ENCODE data around the gene VEZF1. TPM values are rescaled to one million over a fixed set of nuclear protein-coding genes. Genes with fewer than 3 reads are reported as not detected.
A peak's percentile ranks its signal among the peaks of the same experiment; 100 is the strongest.

Gene VEZF1
- total and polyA plus RNA-seq, 2 experiments from 2014 or later = 20.9 to 57.3 TPM

DNA sequence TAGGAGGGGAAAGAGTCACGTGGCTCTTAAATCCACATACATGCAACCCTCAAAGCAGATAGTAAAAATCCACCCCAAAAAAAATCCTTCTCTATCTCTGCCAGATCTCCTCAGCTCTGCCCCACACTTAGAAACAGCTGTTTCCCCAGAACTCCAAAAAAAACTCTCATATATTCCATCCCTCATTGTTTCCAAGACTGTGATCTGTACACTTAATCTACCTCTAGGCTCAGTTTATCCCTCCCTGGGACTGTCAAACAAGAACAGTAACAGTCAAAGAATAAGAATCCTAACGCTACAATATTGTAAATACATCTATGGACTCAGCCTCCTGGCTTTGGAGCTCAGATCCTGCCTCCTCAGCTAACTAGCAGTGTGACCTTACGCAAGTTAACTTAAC lies 44.4 kb downstream of the VEZF1 start:
- peaks cover 53% of the 10 kb centered on the region for H3K4me1 ChIP-seq (ENCODE audit: insufficient read depth)
- TF ChIP-seq EZH2 (IDR thresholded peaks at IDR 0.05; ENCODE audit: borderline replicate concordance) (no peak), EZH2phosphoT487 (IDR thresholded peaks at IDR 0.05; ENCODE audit: low read depth, severe bottlenecking, unreplicated experiment) (no peak)
- TF ChIP-seq, protein P1, sequence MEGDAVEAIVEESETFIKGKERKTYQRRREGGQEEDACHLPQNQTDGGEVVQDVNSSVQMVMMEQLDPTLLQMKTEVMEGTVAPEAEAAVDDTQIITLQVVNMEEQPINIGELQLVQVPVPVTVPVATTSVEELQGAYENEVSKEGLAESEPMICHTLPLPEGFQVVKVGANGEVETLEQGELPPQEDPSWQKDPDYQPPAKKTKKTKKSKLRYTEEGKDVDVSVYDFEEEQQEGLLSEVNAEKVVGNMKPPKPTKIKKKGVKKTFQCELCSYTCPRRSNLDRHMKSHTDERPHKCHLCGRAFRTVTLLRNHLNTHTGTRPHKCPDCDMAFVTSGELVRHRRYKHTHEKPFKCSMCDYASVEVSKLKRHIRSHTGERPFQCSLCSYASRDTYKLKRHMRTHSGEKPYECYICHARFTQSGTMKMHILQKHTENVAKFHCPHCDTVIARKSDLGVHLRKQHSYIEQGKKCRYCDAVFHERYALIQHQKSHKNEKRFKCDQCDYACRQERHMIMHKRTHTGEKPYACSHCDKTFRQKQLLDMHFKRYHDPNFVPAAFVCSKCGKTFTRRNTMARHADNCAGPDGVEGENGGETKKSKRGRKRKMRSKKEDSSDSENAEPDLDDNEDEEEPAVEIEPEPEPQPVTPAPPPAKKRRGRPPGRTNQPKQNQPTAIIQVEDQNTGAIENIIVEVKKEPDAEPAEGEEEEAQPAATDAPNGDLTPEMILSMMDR (IDR thresholded peaks at IDR 0.05; ENCODE audit: poor library complexity) = no peak
- peaks cover 62% of the 10 kb centered on the region for H3K79me2 ChIP-seq
- H2AFZ ChIP-seq = no peak overlapping the region
- no peak overlapping the region for H3K4me3 ChIP-seq
- no peaks in the 10 kb centered on the region for H3K36me3 ChIP-seq (replicated peaks; ENCODE audit: insufficient read depth, low read depth)
- no peak overlapping the region for H3K4me2 ChIP-seq
- no peak for DNase-seq (ENCODE audit: low spot score)
- no peaks in the 10 kb centered on the region for H3K9me3 ChIP-seq (ENCODE audit: low read depth)
- WGBS (ENCODE audit: low lambda C conversion rate, missing lambda C conversion rate) = 65% methylated on average over 3 of the region's 3 CpGs
- no peaks in the 10 kb centered on the region for H3K27me3 ChIP-seq
- no peaks in the 10 kb centered on the region for H4K20me1 ChIP-seq (ENCODE audit: insufficient read depth, poor library complexity, severe bottlenecking)
- H3K9me2 ChIP-seq (replicated peaks; ENCODE audit: insufficient read depth) = no peaks in the 10 kb centered on the region
- H3K27ac ChIP-seq = peak overlapping the region; percentile 63

DNA sequence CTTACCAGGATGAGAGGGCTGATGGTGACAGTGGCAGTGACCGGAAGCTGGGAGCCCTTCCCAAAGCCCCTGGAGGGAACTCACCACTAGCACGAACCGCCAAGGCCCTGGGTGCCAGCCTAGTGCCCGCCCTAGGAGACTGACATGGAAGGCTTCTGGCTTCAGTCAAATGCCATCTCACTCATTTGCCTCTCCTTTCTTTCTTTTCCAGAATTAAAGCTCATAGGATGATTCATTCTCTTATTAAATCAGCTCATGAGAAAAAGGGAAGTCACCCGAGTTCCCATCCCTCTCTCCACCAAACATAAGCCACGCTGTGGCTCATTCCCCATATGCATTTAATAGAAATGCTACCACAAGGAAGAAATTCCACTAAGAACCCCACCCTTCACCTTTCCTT lies 44.9 kb downstream of the VEZF1 start:
- Histone ChIP-seq H3K27me3 (no peaks in the 10 kb centered on the region), H3K4me2 (no peak overlapping the region), H3K4me1 (ENCODE audit: insufficient read depth) (peaks cover 56% of the 10 kb centered on the region), H4K20me1 (ENCODE audit: insufficient read depth, poor library complexity, severe bottlenecking) (no peaks in the 10 kb centered on the region), H3K36me3 (replicated peaks; ENCODE audit: insufficient read depth, low read depth) (no peaks in the 10 kb centered on the region), H2AFZ (no peak overlapping the region), H3K4me3 (no peak overlapping the region), H3K27ac (peak overlapping the region; percentile 63), H3K9me2 (replicated peaks; ENCODE audit: insufficient read depth) (no peaks in the 10 kb centered on the region), H3K9me3 (ENCODE audit: low read depth) (no peaks in the 10 kb centered on the region), H3K79me2 (peaks cover 67% of the 10 kb centered on the region)
- DNase-seq (ENCODE audit: low spot score) = no peak
- TF ChIP-seq EZH2phosphoT487 (IDR thresholded peaks at IDR 0.05; ENCODE audit: low read depth, severe bottlenecking, unreplicated experiment) (no peak), EZH2 (IDR thresholded peaks at IDR 0.05; ENCODE audit: borderline replicate concordance) (no peak)
- TF ChIP-seq, protein P1 (IDR thresholded peaks at IDR 0.05; ENCODE audit: poor library complexity) = no peak
- 81% methylated on average over 6 of the region's 6 CpGs for WGBS (ENCODE audit: low lambda C conversion rate, missing lambda C conversion rate)

DNA sequence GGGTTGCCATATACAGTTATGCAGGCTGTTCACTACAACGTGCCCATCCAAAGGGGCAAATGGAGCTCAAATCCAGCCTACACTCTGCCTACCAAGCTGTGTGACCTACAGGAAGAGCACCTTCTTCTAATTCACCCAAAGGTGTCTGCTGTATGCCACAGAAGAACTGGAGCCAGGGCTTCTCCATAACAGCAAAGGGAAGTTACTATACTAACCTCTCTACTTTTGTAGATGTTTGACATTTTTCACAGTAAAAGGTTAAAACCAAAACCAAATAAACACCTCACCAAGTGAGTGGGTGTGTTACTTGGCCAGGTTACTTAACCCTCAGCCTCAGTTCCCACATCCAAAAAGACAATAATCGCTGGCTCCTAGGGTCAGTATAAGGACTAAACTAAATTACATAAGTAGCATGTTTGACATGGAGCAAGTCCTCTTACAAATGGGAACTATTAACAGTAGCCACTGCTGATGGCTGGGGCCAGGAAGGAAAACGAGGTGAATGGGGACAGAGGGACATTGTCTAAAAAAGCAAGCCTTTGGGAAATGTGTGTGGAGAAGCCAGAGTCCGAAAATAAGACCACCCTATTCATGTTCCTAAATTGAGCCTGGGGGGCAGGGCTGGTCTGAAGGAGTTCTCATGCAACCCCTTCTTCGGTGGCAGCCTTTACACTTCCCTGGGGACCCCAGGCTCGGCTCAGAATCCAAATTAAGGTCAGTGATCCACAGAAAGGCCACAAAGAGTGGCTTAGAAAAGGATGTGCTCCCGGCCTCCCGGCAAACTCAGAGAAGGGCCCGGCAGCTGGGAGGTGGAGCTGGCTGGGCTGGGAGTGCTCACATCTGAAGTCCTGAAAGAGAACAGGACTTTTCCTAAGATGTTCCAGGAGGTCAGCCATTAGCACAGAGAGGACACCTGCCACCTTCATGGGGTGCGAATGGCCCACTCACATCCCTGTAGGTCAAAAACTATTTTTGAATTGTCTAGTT lies 46.4 kb downstream of the VEZF1 start:
- H3K4me1 ChIP-seq (ENCODE audit: insufficient read depth) = peaks cover 48% of the 10 kb centered on the region
- no peaks in the 10 kb centered on the region for H4K20me1 ChIP-seq (ENCODE audit: insufficient read depth, poor library complexity, severe bottlenecking)
- H3K9me3 ChIP-seq (ENCODE audit: low read depth) = no peaks in the 10 kb centered on the region
- H3K36me3 ChIP-seq (replicated peaks; ENCODE audit: insufficient read depth, low read depth) = no peaks in the 10 kb centered on the region
- 78% methylated on average over 10 of the region's 10 CpGs for WGBS (ENCODE audit: low lambda C conversion rate, missing lambda C conversion rate)
- no peak for DNase-seq (ENCODE audit: low spot score)
- no peaks in the 10 kb centered on the region for H3K9me2 ChIP-seq (replicated peaks; ENCODE audit: insufficient read depth)
- no peak for TF ChIP-seq EZH2phosphoT487 (IDR thresholded peaks at IDR 0.05; ENCODE audit: low read depth, severe bottlenecking, unreplicated experiment)
- no peak overlapping the region for H3K27ac ChIP-seq
- H2AFZ ChIP-seq = no peak overlapping the region
- H3K4me2 ChIP-seq = no peak overlapping the region
- no peaks in the 10 kb centered on the region for H3K27me3 ChIP-seq
- peaks cover 74% of the 10 kb centered on the region for H3K79me2 ChIP-seq
- no peak overlapping the region for H3K4me3 ChIP-seq

DNA sequence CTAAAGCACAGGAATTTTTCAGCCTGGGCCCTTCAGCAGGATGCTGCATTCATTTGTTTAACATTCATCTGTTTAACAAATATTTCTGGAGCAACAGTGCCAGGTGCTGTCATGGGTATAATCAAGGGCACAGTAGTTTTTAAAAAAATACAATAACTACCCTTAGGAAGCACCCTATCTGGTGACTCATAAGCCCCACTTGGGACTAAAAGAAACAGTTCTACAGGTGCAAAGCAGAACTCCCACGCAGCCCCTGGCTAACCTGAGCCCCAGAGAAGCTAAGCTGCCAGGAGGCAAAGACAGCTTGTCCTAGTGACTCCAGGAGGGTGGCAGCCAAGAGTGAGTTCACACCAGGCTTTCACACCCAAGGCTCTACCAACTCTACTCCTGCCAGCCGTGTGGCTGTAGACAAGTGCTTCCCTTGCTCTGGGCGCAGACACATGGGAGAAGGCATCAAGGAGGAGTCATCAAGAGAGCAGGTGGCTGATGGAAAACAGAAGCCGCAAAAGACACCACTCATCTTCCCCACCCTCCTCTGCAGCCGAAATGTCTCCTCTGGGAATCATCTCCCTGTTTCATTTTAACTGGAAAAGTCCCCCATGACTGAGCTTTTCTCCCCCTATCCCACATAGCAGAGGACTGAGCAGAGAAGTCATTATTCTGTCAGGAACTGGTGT lies 47.3 kb downstream of the VEZF1 start:
- WGBS (ENCODE audit: low lambda C conversion rate, missing lambda C conversion rate) = 70% methylated on average over 5 of the region's 5 CpGs
- Histone ChIP-seq H3K4me3 (no peak overlapping the region), H3K27me3 (no peaks in the 10 kb centered on the region), H4K20me1 (ENCODE audit: insufficient read depth, poor library complexity, severe bottlenecking) (no peaks in the 10 kb centered on the region), H3K9me2 (replicated peaks; ENCODE audit: insufficient read depth) (no peaks in the 10 kb centered on the region), H2AFZ (no peak overlapping the region), H3K9me3 (ENCODE audit: low read depth) (no peaks in the 10 kb centered on the region), H3K79me2 (peaks cover 72% of the 10 kb centered on the region), H3K27ac (no peak overlapping the region), H3K4me2 (no peak overlapping the region), H3K4me1 (ENCODE audit: insufficient read depth) (peaks cover 48% of the 10 kb centered on the region), H3K36me3 (replicated peaks; ENCODE audit: insufficient read depth, low read depth) (no peaks in the 10 kb centered on the region)
- no peak for TF ChIP-seq EZH2 (IDR thresholded peaks at IDR 0.05; ENCODE audit: borderline replicate concordance)
- TF ChIP-seq, protein P1 (IDR thresholded peaks at IDR 0.05; ENCODE audit: poor library complexity) = no peak
- TF ChIP-seq EZH2phosphoT487 (IDR thresholded peaks at IDR 0.05; ENCODE audit: low read depth, severe bottlenecking, unreplicated experiment) = no peak
- no peak for DNase-seq (ENCODE audit: low spot score)
